ENCODE data around the gene RGS17. TPM values are rescaled to one million over a fixed set of nuclear protein-coding genes. Genes with fewer than 3 reads are reported as not detected.
"Not testable (repeated sequence)": the region's sequence is repeated elsewhere in the genome, so short reads cannot be mapped to it uniquely, and the experiment has no call there.

RGS17 gene
- total and polyA plus RNA-seq, 10 of the 15 experiments (the other 5 are each of a cell fraction or from before 2014, with no cell fraction given) = 0.06 to 0.29 (median 0.14) TPM; not detected in 4

GRCh38 chr6:153000243-153000642, 130.8 kb downstream of the RGS17 start:
- H3K27ac ChIP-seq (ENCODE audit: control insufficient read depth, insufficient read depth) = no peak overlapping the region
- ChIA-PET POLR2A (interaction anchor here (0.6 to 7.9 kb wide), 7 partner anchors 9 to 358 kb away, joined by 3 to 101 read pairs (median 8); partner anchors contain the start of gene FBXO5), RAD21 (ENCODE audit: unreplicated experiment) (interaction anchor here (0.9 to 3.5 kb wide), 8 partner anchors 9 to 104 kb away, joined by 3 to 22 read pairs (median 3); partner anchors contain the start of gene FBXO5), CTCF (interaction anchor here (0.6 to 1.6 kb wide), 9 partner anchors 9 to 1254 kb away, joined by 3 to 6 read pairs (median 3); no protein-coding TSS in a partner anchor), SMC1A (ENCODE audit: uncharacterized antibody, unreplicated experiment) (interaction anchor here (1.2 to 3.0 kb wide), 6 partner anchors 9 to 27 kb away, joined by 3 to 26 read pairs (median 8); partner anchors contain the start of gene FBXO5)
- H3K4me1 ChIP-seq (ENCODE audit: control insufficient read depth, insufficient read depth, low read length) = no peaks in the 10 kb centered on the region
- no peak for TF ChIP-seq NFYB (IDR thresholded peaks at IDR 0.05; ENCODE audit: insufficient read depth, low read depth, low read length)
- no peak for TF ChIP-seq ZNF217 (IDR thresholded peaks at IDR 0.05)
- no peak for TF ChIP-seq KAT2A (conservative IDR thresholded peaks at IDR 0.05; ENCODE audit: control insufficient read depth, low read depth, low read length)
- TF ChIP-seq GATAD2B (conservative IDR thresholded peaks at IDR 0.05; ENCODE audit: low read depth) = no peak
- TF ChIP-seq TARDBP (IDR thresholded peaks at IDR 0.05; ENCODE audit: borderline replicate concordance) = no peak
- TF ChIP-seq SPI1 (IDR thresholded peaks at IDR 0.05; ENCODE audit: borderline replicate concordance, insufficient read depth, low read depth, low read length) = no peak
- DNase-seq (ENCODE audit: low read depth, low spot score) (no peak), ATAC-seq (no peak), FAIRE-seq (no peak)
- no peaks in the 10 kb centered on the region for H3K27me3 ChIP-seq (replicated peaks in 1 of 2; ENCODE audit: control insufficient read depth in 2 of 2, insufficient read depth in 2 of 2, low read length in 1 of 2)
- H3K4me2 ChIP-seq (ENCODE audit: control insufficient read depth, insufficient read depth) = 0 out of 2 replicates have a peak overlapping the region, but pooled peaks have one; percentile 39
- no peaks in the 10 kb centered on the region; the same call in 2 of the 3 replicates for H3K9me3 ChIP-seq (replicated peaks; ENCODE audit: control insufficient read depth, insufficient read depth, low read length)
- no peaks in the 10 kb centered on the region for H4K20me1 ChIP-seq (ENCODE audit: control insufficient read depth, insufficient read depth)
- H3K9ac ChIP-seq (ENCODE audit: control insufficient read depth, insufficient read depth, low read length) = no peak overlapping the region
- no peak overlapping the region for H2AFZ ChIP-seq (ENCODE audit: control insufficient read depth, low read depth, low read length)
- in situ Hi-C loops (cut with MboI) = no loop called here
- BruUV-seq (replicated peaks) = no TSS peak
- intact Hi-C loops (cut with micrococcal nuclease; ENCODE audit: unreplicated experiment) = no loop called here
- H3K36me3 ChIP-seq (ENCODE audit: control insufficient read depth in 2 of 2, insufficient read depth in 2 of 2, low read length in 1 of 2) = peaks cover 0 to 2% of the 10 kb centered on the region in 2 experiments; a peak in 2 of 4 replicates
- H3K79me2 ChIP-seq (ENCODE audit: control insufficient read depth, insufficient read depth, low read length) = peaks cover 65% of the 10 kb centered on the region
- no peak overlapping the region for H3K4me3 ChIP-seq

DNA sequence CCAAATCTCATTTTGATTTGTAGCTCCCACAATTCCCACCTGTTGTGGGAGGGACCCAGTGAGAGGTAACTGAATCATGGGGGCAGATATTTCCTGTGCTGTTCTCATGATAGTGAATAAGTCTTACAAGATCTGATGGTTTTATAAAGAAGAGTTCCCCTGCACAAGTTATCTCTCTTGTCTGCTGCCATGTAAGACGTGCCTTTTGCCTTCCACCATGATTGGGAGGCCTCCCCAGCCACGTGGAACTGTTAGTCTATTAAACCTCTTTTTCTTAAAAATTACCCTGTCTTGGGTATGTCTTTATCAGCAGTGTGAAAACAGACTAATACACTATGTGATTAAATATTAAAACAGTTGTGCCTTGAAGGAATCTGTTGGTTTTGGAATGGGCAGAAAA, 131.5 kb downstream of the RGS17 start:
- ChIA-PET POLR2A (interaction anchor here (1.6 to 7.9 kb wide), 3 partner anchors 8 to 21 kb away, joined by 4 to 101 read pairs (median 10); partner anchors contain the start of gene FBXO5), RAD21 (ENCODE audit: unreplicated experiment) (interaction anchor here (0.9 to 3.5 kb wide), 5 partner anchors 15 to 105 kb away, joined by 3 to 22 read pairs (median 4); partner anchors contain the start of gene FBXO5), SMC1A (ENCODE audit: uncharacterized antibody, unreplicated experiment) (interaction anchor here (2.1 to 3.0 kb wide), 4 partner anchors 14 to 26 kb away, joined by 6 to 26 read pairs (median 16); partner anchors contain the start of gene FBXO5), CTCF (interaction anchor here (1.0 to 1.6 kb wide), 5 partner anchors 22 to 101 kb away, joined by 3 to 6 read pairs (median 5); no protein-coding TSS in a partner anchor)
- ATAC-seq; FAIRE-seq; H3K9ac ChIP-seq (ENCODE audit: control insufficient read depth, insufficient read depth, low read length); H3K27me3 ChIP-seq (replicated peaks in 1 of 2; ENCODE audit: control insufficient read depth in 2 of 2, insufficient read depth in 2 of 2, low read length in 1 of 2); H3K4me3 ChIP-seq; H2AFZ ChIP-seq (ENCODE audit: control insufficient read depth, low read depth, low read length); BruUV-seq (replicated peaks); DNase-seq (ENCODE audit: low read depth, low spot score); intact Hi-C loops (cut with micrococcal nuclease; ENCODE audit: unreplicated experiment); H3K4me2 ChIP-seq (ENCODE audit: control insufficient read depth, insufficient read depth); H3K27ac ChIP-seq (ENCODE audit: control insufficient read depth, insufficient read depth); H4K20me1 ChIP-seq (ENCODE audit: control insufficient read depth, insufficient read depth); H3K4me1 ChIP-seq (ENCODE audit: control insufficient read depth, insufficient read depth, low read length); H3K36me3 ChIP-seq (ENCODE audit: control insufficient read depth in 2 of 2, insufficient read depth in 2 of 2, low read length in 1 of 2); H3K9me3 ChIP-seq (replicated peaks; ENCODE audit: control insufficient read depth, insufficient read depth, low read length): not testable (repeated sequence)
- in situ Hi-C loops (cut with MboI) = loop anchor here (25.0 kb wide), 3 partner anchors 1238 to 1738 kb away; partner anchors contain the start of gene SCAF8
- WGBS (ENCODE audit: insufficient coverage, insufficient replicate concordance, low lambda C conversion rate, missing lambda C conversion rate) = 100% methylated on average over 2 of the region's 2 CpGs
- H3K79me2 ChIP-seq (ENCODE audit: control insufficient read depth, insufficient read depth, low read length) = peaks cover 68% of the 10 kb centered on the region
